BE2C (cell line): ENCODE data around the gene KCNG3.
"Not testable (repeated sequence)": the region's sequence is repeated elsewhere in the genome, so short reads cannot be mapped to it uniquely, and the experiment has no call there.

Experiments used
- DNase-seq: peaks from one replicate; pipeline ENCODE4 v3.0.0-alpha.2; 2020
- H3K27me3 ChIP-seq: fragments of 250-450 bp; sonication (Bioruptor Pico); 2 replicates; pipeline ENCODE4 v1.5.1; 2020; ENCODE audit warnings: mild to moderate bottlenecking
- H3K36me3 ChIP-seq: fragments of 250-450 bp; sonication (Bioruptor Pico); 2 replicates; pipeline ENCODE4 v1.5.1; 2020; ENCODE audit warnings: mild to moderate bottlenecking
- H3K4me1 ChIP-seq: fragments of 250-450 bp; sonication (Bioruptor Pico); 2 replicates; pipeline ENCODE4 v1.5.1; 2020
- H3K4me3 ChIP-seq: 2 replicates; pipeline ENCODE4 v1.5.1; 2011; ENCODE audit warnings: low read depth, low read length
- H3K9me3 ChIP-seq: fragments of 250-450 bp; sonication (Bioruptor Pico); 2 replicates; pipeline ENCODE4 v1.5.1; 2020
- CTCF ChIP-seq: IDR thresholded peaks from 2 replicates; pipeline ENCODE4 v1.5.1; 2012; ENCODE audit warnings: mild to moderate bottlenecking, low read depth, low read length

KCNG3 gene

GRCh38 chr2:42401773-42402172 lies 92.0 kb downstream of the KCNG3 start:
- no peak overlapping the region for H3K4me3 ChIP-seq
- no peaks in the 10 kb centered on the region for H3K36me3 ChIP-seq
- no peaks in the 10 kb centered on the region for H3K9me3 ChIP-seq
- no peak for TF ChIP-seq CTCF
- no peak for DNase-seq
- no peaks in the 10 kb centered on the region for H3K27me3 ChIP-seq
- no peaks in the 10 kb centered on the region for H3K4me1 ChIP-seq

- not testable (repeated sequence) for DNase-seq, H3K36me3 ChIP-seq, H3K27me3 ChIP-seq, H3K9me3 ChIP-seq, H3K4me1 ChIP-seq, H3K4me3 ChIP-seq
These were observed 95.7 kb downstream of the KCNG3 start for GRCh38 chr2:42398052-42398451.

GRCh38 chr2:42393320-42393719 lies 100.5 kb downstream of the KCNG3 start:
- not testable (repeated sequence) for H3K4me3 ChIP-seq, H3K36me3 ChIP-seq, H3K9me3 ChIP-seq, H3K4me1 ChIP-seq, H3K27me3 ChIP-seq, DNase-seq

GRCh38 chr2:42392191-42392590 lies 101.6 kb downstream of the KCNG3 start:
- no peak for DNase-seq
- no peaks in the 10 kb centered on the region for H3K36me3 ChIP-seq
- no peaks in the 10 kb centered on the region for H3K27me3 ChIP-seq
- 0 out of 2 replicates have a peak, but pooled peaks cover 2% of the 10 kb centered on the region for H3K4me1 ChIP-seq
- TF ChIP-seq CTCF: no peak
- no peaks in the 10 kb centered on the region for H3K9me3 ChIP-seq
- H3K4me3 ChIP-seq: no peak overlapping the region
